HG02885 (cell line): ENCODE results near the gene VIPR2.

Experiments
- ATAC-seq: cut with Tn5 transposase; IDR thresholded peaks from one replicate; pipeline ENCODE4 v1.9.1; 2021; ENCODE audit warnings: mild to moderate bottlenecking; ENCODE audit not compliant: unreplicated experiment, poor library complexity

The VIPR2 gene

DNA sequence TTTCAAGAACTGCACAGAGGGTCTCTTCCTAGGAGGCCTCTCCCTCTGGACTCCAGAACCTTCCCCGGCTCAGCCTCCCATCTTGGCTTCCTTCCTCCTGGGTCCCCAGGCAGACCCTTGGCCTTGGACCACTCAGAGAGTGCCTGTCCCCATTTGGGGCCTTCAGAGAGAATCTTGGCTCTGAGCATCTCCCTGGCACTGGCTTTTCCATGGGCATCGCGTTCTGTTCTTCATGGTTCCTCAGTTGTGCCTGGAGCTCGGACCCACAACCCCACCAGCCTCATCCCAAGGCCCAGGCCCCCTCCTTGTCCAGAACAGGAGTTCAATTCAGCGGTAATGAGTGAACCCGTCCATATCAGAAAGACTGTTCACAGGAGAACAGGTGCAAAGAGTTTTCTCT, 73.4 kb downstream of the VIPR2 start:
- ATAC-seq = no peak

GRCh38 chr7:159070431-159071148, 74.1 kb downstream of the VIPR2 start:
- no peak for ATAC-seq

DNA sequence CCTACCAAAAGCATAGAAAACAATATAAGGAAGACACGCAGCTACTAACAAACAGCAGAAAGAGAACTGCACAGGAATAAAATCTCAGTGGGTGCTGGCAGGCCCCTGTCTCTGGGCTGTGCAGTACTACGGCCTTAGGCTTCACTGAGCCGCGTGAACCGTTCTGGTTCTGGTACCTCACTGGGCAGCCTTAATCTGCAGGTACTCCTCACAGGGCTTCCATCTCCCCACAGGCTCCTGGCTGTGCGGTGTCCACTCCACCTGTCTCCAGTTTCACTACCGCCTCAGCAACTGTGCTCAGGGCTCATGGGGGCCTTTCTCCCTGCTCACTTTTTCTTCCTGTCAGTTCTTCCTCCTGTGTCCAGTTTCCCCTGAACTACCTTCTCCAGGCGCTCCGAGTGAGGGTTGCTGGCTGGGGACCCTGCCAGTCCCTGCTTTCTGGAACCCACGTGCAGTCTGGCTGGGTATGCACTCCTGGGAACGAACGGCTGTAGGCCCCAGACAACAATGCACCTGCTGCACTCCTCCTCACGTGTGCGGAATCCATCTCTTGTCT, 75.7 kb downstream of the VIPR2 start:
- no peak for ATAC-seq

DNA sequence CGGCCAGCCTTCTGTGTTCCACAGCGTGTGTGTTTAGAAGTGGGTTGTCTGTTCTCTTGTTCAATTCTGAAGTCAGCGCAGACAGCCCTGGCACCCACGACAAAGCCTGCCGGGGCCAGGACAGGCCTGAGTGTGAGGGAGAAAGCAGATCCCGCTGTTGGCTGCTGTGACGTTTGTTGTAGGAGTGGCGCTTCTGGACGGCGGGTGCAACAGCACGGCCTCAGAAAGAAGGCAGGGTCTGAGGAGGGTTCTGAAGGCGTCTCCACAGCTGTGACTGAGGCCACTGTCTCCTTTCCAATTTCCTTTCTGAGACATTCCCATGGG, 76.2 kb downstream of the VIPR2 start:
- ATAC-seq = no peak

GRCh38 chr7:159067576-159068487, 76.8 kb downstream of the VIPR2 start:
- no peak for ATAC-seq

GRCh38 chr7:159066816-159067575, 77.7 kb downstream of the VIPR2 start:
- no peak for ATAC-seq

DNA sequence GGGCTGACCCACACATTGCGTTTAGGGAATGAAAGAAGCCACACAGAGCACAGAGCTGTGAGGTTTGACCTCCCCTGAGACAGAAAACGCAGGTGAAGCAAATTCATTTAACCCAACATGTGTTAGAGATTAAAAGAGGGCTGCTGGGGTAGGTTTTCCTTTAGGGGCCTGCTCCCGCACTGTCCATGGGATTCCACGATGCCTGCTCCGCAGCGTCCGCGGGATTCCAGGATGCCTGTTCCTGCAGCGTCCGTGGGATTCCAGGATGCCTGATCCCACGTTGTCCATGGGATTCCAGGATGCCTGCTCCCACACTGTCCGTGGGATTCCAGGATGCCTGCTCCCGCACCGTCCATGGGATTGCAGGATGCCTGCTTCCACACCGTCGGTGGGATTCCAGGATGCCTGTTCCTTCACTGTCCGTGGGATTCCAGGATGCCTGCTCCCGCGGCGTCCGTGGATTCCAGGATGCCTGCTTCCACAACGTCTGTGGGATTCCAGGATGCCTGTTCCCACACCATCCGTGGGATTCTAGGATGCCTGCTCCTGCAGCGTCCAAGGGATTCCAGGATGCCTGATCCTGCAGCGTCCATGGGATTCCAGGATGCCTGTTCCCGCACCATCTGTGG, 78.7 kb downstream of the VIPR2 start:
- no peak for ATAC-seq

- no peak for ATAC-seq
Observed at GRCh38 chr7:159064816-159065510, 79.7 kb downstream of the VIPR2 start.

DNA sequence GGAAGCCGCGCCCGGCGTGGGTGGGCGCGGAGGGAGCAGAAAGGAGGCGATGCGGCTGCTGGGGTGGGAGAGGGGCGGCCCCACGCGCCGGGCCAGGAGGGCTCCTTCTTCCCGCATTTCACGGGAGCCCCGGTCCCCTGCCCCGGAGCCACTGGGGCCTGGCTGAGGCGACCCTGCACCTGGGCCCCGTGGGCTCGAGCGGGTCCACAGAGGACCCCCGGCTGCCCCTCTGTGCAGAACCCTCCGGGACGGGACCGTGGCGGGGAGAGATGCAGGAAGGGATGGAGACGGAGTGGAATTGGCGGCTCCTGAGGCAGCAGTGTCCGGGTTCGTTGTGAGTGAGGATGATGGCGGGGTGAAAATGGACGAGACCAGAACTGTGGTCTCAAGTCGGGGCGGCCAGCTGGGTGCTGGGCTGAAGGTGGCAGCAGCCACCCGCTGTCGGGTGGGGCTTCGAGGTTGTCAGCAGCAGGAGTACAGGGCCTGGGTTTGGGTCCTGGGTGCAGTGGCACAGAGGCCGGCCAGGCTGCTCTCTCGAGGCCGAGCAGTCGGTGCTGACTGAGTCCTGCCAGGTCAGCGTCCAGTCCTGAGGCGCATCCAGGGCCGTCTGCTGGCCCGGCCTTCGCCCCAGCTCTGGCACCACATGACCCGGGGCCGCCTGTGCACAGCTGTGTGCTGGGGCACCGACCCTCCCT, 80.4 kb downstream of the VIPR2 start:
- ATAC-seq = no peak

DNA sequence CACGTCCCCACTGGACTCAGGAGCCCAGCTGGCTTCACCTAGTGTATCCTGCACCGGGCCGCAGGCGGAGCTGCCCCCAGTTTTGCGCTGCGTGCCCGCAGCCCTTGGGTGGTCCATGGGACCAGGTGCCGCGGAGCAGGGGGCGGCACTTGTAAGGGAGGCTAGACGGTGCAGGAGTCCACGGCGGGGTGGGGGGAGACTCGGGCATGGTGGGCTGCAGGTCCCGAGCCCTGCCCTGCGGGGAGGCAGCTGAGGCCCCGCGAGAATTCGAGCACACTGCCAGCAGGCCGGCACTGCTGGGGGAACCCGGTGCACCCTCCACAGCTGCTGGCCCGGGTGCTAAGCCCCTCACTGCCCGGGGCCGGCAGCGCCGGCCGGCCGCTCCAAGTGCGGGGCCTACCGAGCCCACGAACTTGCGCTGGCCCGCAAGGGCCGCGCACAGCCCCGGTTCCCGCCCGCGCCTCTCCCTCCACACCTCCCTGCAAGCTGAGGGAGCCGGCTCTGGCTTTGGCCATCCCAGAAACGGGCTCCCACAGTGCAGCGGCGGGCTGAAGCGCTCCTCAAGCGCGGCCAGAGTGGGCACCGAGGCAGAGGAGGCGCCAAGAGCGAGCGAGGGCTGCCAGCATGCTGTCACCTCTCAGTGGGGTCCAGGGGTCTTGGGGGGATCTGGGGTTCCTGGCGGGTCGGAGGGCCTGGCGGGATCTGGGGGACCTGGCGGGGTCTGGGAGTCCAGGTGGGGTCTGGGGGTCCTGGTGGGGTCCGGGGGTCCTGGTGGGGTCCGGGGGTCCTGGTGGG, 81.4 kb downstream of the VIPR2 start:
- ATAC-seq = no peak

DNA sequence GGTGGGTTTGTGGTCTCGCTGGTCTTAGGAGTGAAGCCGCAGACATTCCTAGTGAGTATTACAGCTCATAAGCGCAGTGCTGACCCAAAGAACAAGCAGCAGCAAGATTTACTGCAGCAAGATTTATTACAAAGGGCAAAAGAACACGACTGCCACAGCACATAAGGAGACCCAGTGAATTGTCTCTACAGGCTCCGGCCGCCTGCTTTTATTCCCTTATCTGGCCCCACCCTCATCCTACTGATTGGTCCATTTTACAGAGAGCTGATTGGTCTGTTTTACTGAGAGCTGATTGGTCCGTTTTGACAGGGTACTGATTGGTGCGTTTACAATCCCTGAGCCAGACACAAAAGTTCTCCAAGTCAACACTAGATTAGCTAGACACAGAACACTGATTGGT, 82.1 kb downstream of the VIPR2 start:
- ATAC-seq = no peak

DNA sequence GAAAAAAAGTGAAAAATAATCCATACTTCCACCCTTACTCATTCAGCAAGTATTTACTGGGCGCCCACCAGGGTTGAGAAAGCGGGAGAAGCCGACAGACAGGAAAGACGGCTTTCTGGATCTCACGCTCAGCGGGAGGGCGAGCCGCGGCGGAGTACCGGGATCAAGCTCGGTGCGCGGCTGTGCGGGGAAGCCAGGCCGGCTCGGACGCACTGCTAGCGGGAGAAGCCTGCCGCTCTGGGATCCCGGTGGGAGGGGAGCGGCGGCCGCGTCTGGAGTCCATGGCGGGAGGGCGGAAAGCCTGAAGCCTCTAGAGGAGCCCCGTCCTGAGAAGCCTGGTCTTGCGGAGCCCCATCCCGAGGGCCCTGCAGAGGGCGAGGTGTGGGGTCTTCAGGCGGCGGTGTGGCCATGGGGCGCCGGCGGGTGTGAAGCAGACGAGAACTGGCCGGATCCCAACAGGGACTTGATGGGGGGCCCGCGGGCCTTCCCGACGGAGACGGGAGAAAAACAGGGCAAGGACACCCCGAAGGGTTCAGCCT, 82.9 kb downstream of the VIPR2 start:
- no peak for ATAC-seq

GRCh38 chr7:159061209-159061608, 83.5 kb downstream of the VIPR2 start:
- no peak for ATAC-seq

- ATAC-seq = no peak
Observed at GRCh38 chr7:159060440-159060839, 84.2 kb downstream of the VIPR2 start.

DNA sequence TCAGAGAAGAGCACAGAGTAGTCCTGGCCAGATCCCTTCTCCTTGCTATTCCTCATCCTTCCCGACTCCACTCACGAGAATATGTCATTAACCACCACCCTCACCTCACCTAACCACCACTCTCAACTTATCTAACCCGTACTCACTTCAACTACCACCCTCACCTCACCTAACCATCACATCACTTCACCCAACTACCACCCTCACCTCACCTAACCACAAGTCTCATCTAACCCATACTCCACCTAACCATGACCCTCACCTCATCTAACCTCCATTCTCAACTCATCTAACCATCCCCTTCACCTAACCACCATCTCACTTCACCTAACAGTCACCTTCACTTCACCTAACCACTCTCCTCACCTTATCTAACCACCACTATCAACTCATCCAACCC, 85.0 kb downstream of the VIPR2 start:
- no peak for ATAC-seq

GRCh38 chr7:159057647-159058046, 87.0 kb downstream of the VIPR2 start:
- no peak for ATAC-seq

DNA sequence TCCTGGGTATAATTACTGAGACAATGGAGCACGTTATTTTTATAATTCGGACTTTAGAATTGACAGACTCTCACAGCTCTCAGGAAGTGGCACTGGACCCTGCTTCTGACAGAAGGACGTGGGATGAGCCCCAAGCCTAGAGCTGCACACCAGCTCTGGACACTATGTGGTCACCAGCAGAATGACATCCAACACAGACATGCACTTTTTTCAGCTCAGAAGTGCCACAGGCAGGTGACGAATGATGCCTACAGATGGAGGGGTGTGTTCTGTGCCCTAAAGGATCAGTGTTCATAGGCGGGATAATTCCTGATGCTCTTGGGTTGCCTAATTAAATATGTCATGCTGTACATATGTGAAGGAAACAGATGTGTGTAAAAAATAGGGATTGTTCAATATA, 87.9 kb downstream of the VIPR2 start:
- ATAC-seq = no peak

DNA sequence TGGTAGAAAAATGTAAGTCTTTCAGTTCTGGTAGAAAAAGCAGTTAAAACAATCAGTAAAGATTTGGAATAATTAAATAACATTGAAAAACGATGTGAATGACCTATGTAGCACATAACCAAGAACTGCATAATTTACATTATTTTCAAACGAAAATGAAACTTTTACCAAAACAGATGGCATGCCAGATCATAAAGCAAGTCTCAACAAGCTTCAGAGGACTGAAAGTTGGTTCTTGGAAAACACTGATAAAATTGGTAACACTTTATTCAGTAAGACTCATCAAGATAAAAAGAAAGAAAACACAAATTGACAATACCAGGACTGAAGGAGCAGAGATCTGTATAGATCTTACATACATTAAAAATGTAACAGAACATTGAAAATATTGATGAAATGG, 92.8 kb downstream of the VIPR2 start:
- ATAC-seq = no peak
